T-cell (primary cell): ENCODE data around the gene CALD1. TPM values are rescaled to one million over a fixed set of nuclear protein-coding genes. Genes with fewer than 3 reads are reported as not detected.

ENCODE experiments used
- ATAC-seq, 4 experiments: fragments of 200-7000 bp in 3 of 4; fragments of 150-1000 bp in 1 of 4; cut with Tn5 transposase; replicated peaks in 1 of 4; 1 replicate in 3 of 4; 2 replicates in 1 of 4; pipeline ENCODE4 v1.10.0; 2021; ENCODE audit warnings: moderate library complexity in 3 of 4, mild to moderate bottlenecking in 2 of 4, moderate number of reproducible peaks in 1 of 4
- CTCF ChIA-PET, 2 donors: fragments of 300-600 bp; sonication (Branson Sonifier 250); formaldehyde crosslinking; loops; one replicate each; lab custom pipeline; 2022; ENCODE audit warnings: antibody characterized with exemption in 2 of 2; lab: Charles Lee
- POLR2A ChIA-PET, 2 donors: fragments of 300-600 bp; sonication (Branson Sonifier 250); formaldehyde crosslinking; loops; one replicate each; lab custom pipeline; 2022; ENCODE audit warnings: antibody characterized with exemption in 2 of 2; lab: Charles Lee
- DNase-seq, 35 experiments: peaks; one replicate each; pipeline versions ENCODE4 v3.0.0 to v3.0.0-alpha.2; 2013 to 2023
- H3K27ac ChIP-seq: one replicate; pipeline ENCODE4 v1.5.1; 2013; ENCODE audit warnings: low read length
- H3K27me3 ChIP-seq, 2 experiments: replicated peaks in 1 of 2; 1 replicate in 1 of 2; 2 replicates in 1 of 2; pipeline versions ENCODE4 v1.6.1 to v1.7.0; 2013; ENCODE audit warnings: low read length in 1 of 2, mixed read lengths in 1 of 2; ENCODE audit not compliant: control insufficient read depth in 2 of 2, insufficient read depth in 2 of 2; ENCODE audit errors: extremely low read depth in 1 of 2
- H3K36me3 ChIP-seq, 2 donors: 1 replicate in 1 of 2; 2 replicates in 1 of 2; pipeline versions ENCODE4 v1.6.1 to v1.7.0; 2013; ENCODE audit warnings: low read length in 1 of 2; ENCODE audit not compliant: control insufficient read depth in 2 of 2, insufficient read depth in 1 of 2; ENCODE audit errors: extremely low read depth in 1 of 2
- H3K4me1 ChIP-seq, 2 experiments: 1 replicate in 1 of 2; 2 replicates in 1 of 2; pipeline versions ENCODE4 v1.6.1 to v1.7.0; 2013; ENCODE audit warnings: low read length in 2 of 2, mixed read lengths in 1 of 2; ENCODE audit not compliant: insufficient read depth in 2 of 2, control insufficient read depth in 1 of 2; ENCODE audit errors: extremely low read depth in 1 of 2
- H3K4me3 ChIP-seq, 2 donors: 1 replicate in 1 of 2; 2 replicates in 1 of 2; pipeline versions ENCODE4 v1.5.1 to v1.7.0; 2013; ENCODE audit warnings: mild to moderate bottlenecking in 2 of 2, low read length in 1 of 2, moderate library complexity in 1 of 2; ENCODE audit not compliant: control insufficient read depth in 1 of 2; ENCODE audit errors: extremely low read depth in 1 of 2
- H3K9me3 ChIP-seq: 2 replicates; pipeline ENCODE4 v1.7.0; 2013
- H3K27ac Mint-ChIP-seq, 2 donors: one replicate each; pipeline ENCODE4 v1.8.0; 2020 to 2021; ENCODE audit warnings: mild to moderate bottlenecking in 2 of 2, mixed read lengths in 2 of 2
- H3K27me3 Mint-ChIP-seq, 2 donors: one replicate each; pipeline ENCODE4 v1.8.0; 2021 to 2022; ENCODE audit warnings: mixed read lengths in 2 of 2
- H3K36me3 Mint-ChIP-seq: one replicate; pipeline ENCODE4 v1.8.0; 2021; ENCODE audit warnings: mixed read lengths
- H3K4me1 Mint-ChIP-seq, 3 donors: one replicate each; pipeline ENCODE4 v1.8.0; 2020 to 2022; ENCODE audit warnings: mixed read lengths in 3 of 3, mild to moderate bottlenecking in 1 of 3
- H3K4me3 Mint-ChIP-seq, 3 donors: one replicate each; pipeline ENCODE4 v1.8.0; 2020 to 2022; ENCODE audit warnings: mild to moderate bottlenecking in 3 of 3, mixed read lengths in 3 of 3, moderate library complexity in 3 of 3
- H3K9me3 Mint-ChIP-seq, 3 donors: one replicate each; pipeline ENCODE4 v1.8.0; 2020 to 2022; ENCODE audit warnings: mixed read lengths in 3 of 3
- WGBS: methylation state at CpG from one replicate; pipeline ENCODE4 v1.1.5; 2013; ENCODE audit warnings: missing lambda C conversion rate; ENCODE audit not compliant: insufficient coverage; 5-methylcytosine and 5-hydroxymethylcytosine counted together
- total RNA-seq, 35 experiments: library from RNA in 6 of 35; stranded (reverse) in 6 of 35; fragments of 120-200 nt in 1 of 35; gene quantifications; one replicate each; pipeline versions ENCODE4 v1.2.1 to v1.2.4 and lab custom pipeline; 2013 to 2026

CALD1 gene
- total RNA-seq, 5 donors from 2014 or later (not counting 1 experiment from before 2014, with no cell fraction given) = 0.95 to 2.4 (median 1.4) TPM; not detected in 1

- Histone ChIP-seq H3K4me1 (peaks cover 0 to 4% of the 10 kb centered on the region in 2 experiments), H3K27me3 (peaks cover 0 to 7% of the 10 kb centered on the region in 2 experiments), H3K27ac (no peak overlapping the region), H3K9me3 (no peaks in the 10 kb centered on the region), H3K4me3 (no peak overlapping the region), H3K36me3 (no peaks in the 10 kb centered on the region)
- no peak overlapping the region for H3K4me3 Mint-ChIP-seq
- ATAC-seq (no peak), DNase-seq (no peak)
- no peaks in the 10 kb centered on the region for H3K27me3 Mint-ChIP-seq
- H3K27ac Mint-ChIP-seq = no peak overlapping the region
- ChIA-PET CTCF (no interaction called here), POLR2A (no interaction called here)
- peaks cover 4% of the 10 kb centered on the region for H3K36me3 Mint-ChIP-seq
- no CpG with 5 or more reads among the region's 3 CpGs for WGBS
- peaks cover 0 to 3% (median 1%) of the 10 kb centered on the region in 3 donors for H3K4me1 Mint-ChIP-seq
- no peaks in the 10 kb centered on the region for H3K9me3 Mint-ChIP-seq
Observed at GRCh38 chr7:134777470-134777869, 2.0 kb upstream of the CALD1 start.

- H3K36me3 Mint-ChIP-seq = peaks cover 4% of the 10 kb centered on the region
- ATAC-seq = no peak
- H3K9me3 ChIP-seq = no peaks in the 10 kb centered on the region
- ChIA-PET CTCF (no interaction called here), POLR2A (no interaction called here)
- peaks cover 0 to 4% of the 10 kb centered on the region in 2 experiments for H3K4me1 ChIP-seq
- no peaks in the 10 kb centered on the region for H3K27me3 Mint-ChIP-seq
- no peak overlapping the region for H3K4me3 Mint-ChIP-seq
- no CpG with 5 or more reads among the region's 2 CpGs for WGBS
- no peak for DNase-seq
- H3K36me3 ChIP-seq = no peaks in the 10 kb centered on the region
- H3K27ac Mint-ChIP-seq = no peak overlapping the region
- peaks cover 0 to 7% of the 10 kb centered on the region in 2 experiments for H3K27me3 ChIP-seq
- no peak overlapping the region for H3K27ac ChIP-seq
- H3K4me3 ChIP-seq = no peak overlapping the region
- no peaks in the 10 kb centered on the region for H3K9me3 Mint-ChIP-seq
- peaks cover 0 to 3% (median 1%) of the 10 kb centered on the region in 3 donors for H3K4me1 Mint-ChIP-seq
Observed at GRCh38 chr7:134777908-134778580, 1.4 kb upstream of the CALD1 start.

- CTCF ChIA-PET = no interaction called here
- no peaks in the 10 kb centered on the region for H3K36me3 ChIP-seq
- H3K27me3 ChIP-seq = peaks cover 0 to 7% of the 10 kb centered on the region in 2 experiments
- Mint-ChIP-seq H3K27ac (no peak overlapping the region), H3K36me3 (peaks cover 2% of the 10 kb centered on the region), H3K9me3 (no peaks in the 10 kb centered on the region), H3K27me3 (no peaks in the 10 kb centered on the region), H3K4me1 (peaks cover 0 to 3% (median 1%) of the 10 kb centered on the region in 3 donors), H3K4me3 (no peak overlapping the region)
- peaks cover 0 to 4% of the 10 kb centered on the region in 2 experiments for H3K4me1 ChIP-seq
- H3K27ac ChIP-seq = no peak overlapping the region
- DNase-seq = no peak
- 100% methylated on average over 2 of the region's 4 CpGs for WGBS
- POLR2A ChIA-PET = no interaction called here
- ATAC-seq = no peak
- no peaks in the 10 kb centered on the region for H3K9me3 ChIP-seq
- no peak overlapping the region for H3K4me3 ChIP-seq
Observed at GRCh38 chr7:134779741-134780065, 269 bp downstream of the CALD1 start.

- ChIA-PET POLR2A (no interaction called here), CTCF (no interaction called here)
- no peak for ATAC-seq
- H3K27ac Mint-ChIP-seq = no peak overlapping the region
- no peaks in the 10 kb centered on the region for H3K27me3 Mint-ChIP-seq
- WGBS = 94% methylated on average over 2 of the region's 5 CpGs
- H3K36me3 Mint-ChIP-seq = no peaks in the 10 kb centered on the region
- H3K4me1 Mint-ChIP-seq = peaks cover 0 to 3% (median 1%) of the 10 kb centered on the region in 3 donors
- H3K27me3 ChIP-seq = peaks cover 0 to 6% of the 10 kb centered on the region in 2 experiments
- no peak overlapping the region for H3K4me3 Mint-ChIP-seq
- H3K9me3 ChIP-seq = no peaks in the 10 kb centered on the region
- H3K9me3 Mint-ChIP-seq = no peaks in the 10 kb centered on the region
- H3K4me1 ChIP-seq = peaks cover 0 to 4% of the 10 kb centered on the region in 2 experiments
- DNase-seq = no peak
- H3K27ac ChIP-seq = no peak overlapping the region
- H3K4me3 ChIP-seq = no peak overlapping the region
- no peaks in the 10 kb centered on the region for H3K36me3 ChIP-seq
Observed at GRCh38 chr7:134780166-134780828, 863 bp downstream of the CALD1 start.

GRCh38 chr7:134781171-134781570 is 1.7 kb downstream of the CALD1 start:
- Mint-ChIP-seq H3K27ac (no peak overlapping the region), H3K4me3 (no peak overlapping the region)
- H3K27me3 ChIP-seq = peaks cover 0 to 5% of the 10 kb centered on the region in 2 experiments

GRCh38 chr7:134782121-134782623 is 2.7 kb downstream of the CALD1 start:
- ChIA-PET CTCF (no interaction called here), POLR2A (no interaction called here)
- no peaks in the 10 kb centered on the region for H3K9me3 Mint-ChIP-seq
- no peak overlapping the region for H3K4me3 Mint-ChIP-seq
- DNase-seq (no peak), ATAC-seq (no peak)
- no peak overlapping the region for H3K27ac Mint-ChIP-seq
- H3K4me1 Mint-ChIP-seq = peaks cover 0 to 3% (median 1%) of the 10 kb centered on the region in 3 donors
- H3K27me3 Mint-ChIP-seq = no peaks in the 10 kb centered on the region
- H3K9me3 ChIP-seq = no peaks in the 10 kb centered on the region
- no peak overlapping the region for H3K27ac ChIP-seq
- H3K27me3 ChIP-seq = peaks cover 0 to 5% of the 10 kb centered on the region in 2 experiments
- H3K4me3 ChIP-seq = no peak overlapping the region
- H3K36me3 Mint-ChIP-seq = no peaks in the 10 kb centered on the region
- WGBS = 63% methylated on average over 3 of the region's 4 CpGs
- peaks cover 0 to 4% of the 10 kb centered on the region in 2 experiments for H3K4me1 ChIP-seq
- H3K36me3 ChIP-seq = no peaks in the 10 kb centered on the region

More at GRCh38 chr7:134781171-134781570, 1.7 kb downstream of the CALD1 start:
- DNase-seq (no peak), ATAC-seq (no peak)
- H3K27ac ChIP-seq = no peak overlapping the region
- H3K27me3 Mint-ChIP-seq = no peaks in the 10 kb centered on the region
- H3K4me1 Mint-ChIP-seq = peaks cover 0 to 3% (median 1%) of the 10 kb centered on the region in 3 donors
- ChIA-PET POLR2A (no interaction called here), CTCF (no interaction called here)
- no CpG with 5 or more reads among the region's 2 CpGs for WGBS
- H3K36me3 ChIP-seq = no peaks in the 10 kb centered on the region
- H3K9me3 ChIP-seq = no peaks in the 10 kb centered on the region
- H3K4me3 ChIP-seq = no peak overlapping the region
- H3K9me3 Mint-ChIP-seq = no peaks in the 10 kb centered on the region
- H3K36me3 Mint-ChIP-seq = no peaks in the 10 kb centered on the region
- H3K4me1 ChIP-seq = peaks cover 0 to 4% of the 10 kb centered on the region in 2 experiments
